HepG2 (cell line): ENCODE measurements around the gene ACADSB. TPM values are rescaled to one million over a fixed set of nuclear protein-coding genes. Genes with fewer than 3 reads are reported as not detected.
A peak's percentile ranks its signal among the peaks of the same experiment; 100 is the strongest.

Experiments used
- CBX5 ChIP-seq: sonication (generic); formaldehyde crosslinking; IDR thresholded peaks from 2 replicates; pipeline ENCODE4 v1.4.0; 2020; ENCODE audit warnings: missing genetic modification reagents, borderline replicate concordance
- FLYWCH1 ChIP-seq: sonication (generic); formaldehyde crosslinking; IDR thresholded peaks from 2 replicates; pipeline ENCODE4 v1.8.1; 2023; ENCODE audit warnings: mild to moderate bottlenecking, missing genetic modification reagents
- FOSL1 ChIP-seq: sonication (generic); formaldehyde crosslinking; IDR thresholded peaks from 2 replicates; pipeline ENCODE4 v1.9.0; 2021; ENCODE audit warnings: missing genetic modification reagents, borderline replicate concordance
- HMG20A ChIP-seq: IDR thresholded peaks from 2 replicates; pipeline ENCODE4 v1.6.1; 2016; ENCODE audit warnings: borderline replicate concordance
- JDP2 ChIP-seq: sonication (generic); formaldehyde crosslinking; IDR thresholded peaks from 2 replicates; pipeline ENCODE4 v1.8.1; 2022; ENCODE audit warnings: missing genetic modification reagents, borderline replicate concordance
- NFE2 ChIP-seq: sonication (generic); formaldehyde crosslinking; IDR thresholded peaks from 2 replicates; pipeline ENCODE4 v1.4.0; 2020; ENCODE audit warnings: missing genetic modification reagents
- NR2F6 ChIP-seq, 2 experiments: IDR thresholded peaks; 2 replicates each; pipeline ENCODE4 v1.6.1; 2016; ENCODE audit warnings: antibody characterized with exemption in 1 of 2, mild to moderate bottlenecking in 1 of 2
- NRL ChIP-seq: sonication (generic); formaldehyde crosslinking; IDR thresholded peaks from 2 replicates; pipeline ENCODE4 v1.5.0; 2020; ENCODE audit warnings: missing genetic modification reagents, mild to moderate bottlenecking, moderate library complexity, borderline replicate concordance
- RAD51 ChIP-seq: fragments of 450-650 bp; IDR thresholded peaks from 2 replicates; pipeline ENCODE4 v1.6.1; 2016; ENCODE audit warnings: borderline replicate concordance
- RARG ChIP-seq: sonication (generic); formaldehyde crosslinking; IDR thresholded peaks from 2 replicates; pipeline ENCODE4 v1.4.0; 2020; ENCODE audit warnings: low read depth, mild to moderate bottlenecking, missing genetic modification reagents
- RFX5 ChIP-seq: IDR thresholded peaks from 2 replicates; pipeline ENCODE4 v1.6.1; 2011; ENCODE audit warnings: low read depth, low read length, improper control_type of control experiment
- TBP ChIP-seq: sonication (generic); formaldehyde crosslinking; IDR thresholded peaks from 2 replicates; pipeline ENCODE4 v1.5.0; 2020; ENCODE audit warnings: missing genetic modification reagents
- TFE3 ChIP-seq: IDR thresholded peaks from 2 replicates; pipeline ENCODE4 v1.6.1; 2016
- THAP8 ChIP-seq: sonication (generic); formaldehyde crosslinking; IDR thresholded peaks from 2 replicates; pipeline ENCODE4 v1.5.1; 2020; ENCODE audit warnings: missing genetic modification reagents, mild to moderate bottlenecking, borderline replicate concordance
- ZNF367 ChIP-seq: sonication (generic); formaldehyde crosslinking; IDR thresholded peaks from 2 replicates; pipeline ENCODE4 v1.4.0; 2020; ENCODE audit warnings: missing genetic modification reagents, borderline replicate concordance
- ZNF414 ChIP-seq: sonication (generic); formaldehyde crosslinking; IDR thresholded peaks from 2 replicates; pipeline ENCODE4 v1.5.0; 2020; ENCODE audit warnings: missing genetic modification reagents
- ZNF564 ChIP-seq: sonication (generic); formaldehyde crosslinking; IDR thresholded peaks from 2 replicates; pipeline ENCODE4 v1.8.1; 2023; ENCODE audit warnings: mild to moderate bottlenecking, missing genetic modification reagents
- polyA plus RNA-seq, 8 experiments: library from polyadenylated mRNA; depleted of rRNA in 3 of 8; stranded (reverse) in 7 of 8; unstranded in 1 of 8; fragments of >200 nt; fragmentation: Illumina TruSeq in 4 of 8; extraction: Trizol in 4 of 8; gene quantifications; 2 replicates each; pipeline versions ENCODE4 v1.2.1 to v1.2.3, GENCODE V29; 2011 to 2016; ENCODE audit warnings: low read depth in 4 of 8, missing spikeins in 1 of 8, mixed read lengths in 1 of 8; ENCODE audit not compliant: insufficient read depth in 1 of 8
- total RNA-seq, 5 experiments: library from RNA; depleted of rRNA; stranded (reverse); fragments of >200 nt; fragmentation: Illumina TruSeq; extraction: Trizol; gene quantifications; 2 replicates each; pipeline ENCODE4 v1.2.3, GENCODE V29; 2016; ENCODE audit warnings: low read depth in 1 of 5
- TF ChIP-seq, protein P1 (sequence below): sonication (generic); formaldehyde crosslinking; IDR thresholded peaks from 2 replicates; pipeline ENCODE4 v1.4.0; 2020; ENCODE audit warnings: mild to moderate bottlenecking, missing genetic modification reagents

ACADSB gene
- total and polyA plus RNA-seq, 2 of the 13 experiments (the other 11 are each of a cell fraction or from before 2014, with no cell fraction given): 80.0 to 87.6 TPM

DNA sequence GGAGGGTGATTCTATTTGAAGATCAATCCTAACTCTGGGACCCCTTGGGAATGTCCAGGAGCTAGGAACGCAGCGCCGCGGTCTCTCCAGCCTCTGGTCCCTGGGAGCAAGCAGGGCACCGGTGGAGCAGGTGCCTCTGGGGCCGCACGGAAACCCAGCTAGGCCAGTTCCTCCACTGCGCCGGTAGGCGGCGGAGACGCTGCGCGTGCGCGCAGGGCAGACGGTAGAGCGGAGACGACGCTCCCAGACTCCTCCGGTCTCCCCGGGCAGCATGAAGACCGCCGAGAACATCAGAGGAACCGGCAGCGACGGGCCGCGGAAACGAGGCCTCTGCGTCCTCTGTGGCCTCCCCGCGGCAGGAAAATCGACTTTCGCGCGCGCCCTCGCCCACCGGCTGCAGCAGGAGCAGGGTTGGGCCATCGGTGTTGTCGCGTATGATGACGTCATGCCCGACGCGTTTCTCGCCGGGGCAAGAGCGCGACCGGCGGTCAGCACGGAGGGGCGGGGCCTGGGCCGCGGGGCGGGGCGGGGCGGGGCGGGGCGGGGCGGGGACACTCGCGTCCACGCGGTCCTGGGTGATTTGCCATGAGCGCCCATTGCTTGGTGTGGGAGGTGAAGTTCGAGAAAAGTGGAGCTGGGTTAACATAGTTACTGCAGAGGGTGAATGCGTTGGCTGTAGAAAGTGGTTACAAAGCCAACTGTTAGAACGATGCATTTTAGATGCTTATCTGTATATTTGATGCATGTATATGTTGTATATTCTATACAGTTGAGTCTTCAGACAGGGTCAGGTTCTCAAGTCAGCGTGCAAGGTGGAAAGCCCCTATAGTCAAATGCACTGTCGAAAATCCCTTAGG, 28.4 kb upstream of the ACADSB start, which contains the start of gene PSTK (continued):
- TF ChIP-seq TFE3 (CRISPR knock-in tag) (0 out of 2 replicates have a peak, but pooled peaks have one; percentile 6), ZNF414 (CRISPR knock-in tag) (0 out of 2 replicates have a peak, but pooled peaks have one; percentile 11), JDP2 (CRISPR knock-in tag) (no peak), FLYWCH1 (CRISPR knock-in tag) (no peak), ZNF564 (CRISPR knock-in tag) (peak; percentile 64; the same call in 1 of the 2 replicates), ZNF367 (CRISPR knock-in tag) (no peak), NR2F6 (IDR thresholded peaks at IDR 0.05) (no peak), NR2F6 (CRISPR knock-in tag; IDR thresholded peaks at IDR 0.05) (0 out of 2 replicates have a peak, but pooled peaks have one; percentile 39), NFE2 (CRISPR knock-in tag) (no peak), THAP8 (CRISPR knock-in tag) (no peak), RFX5 (no peak), NRL (peak; percentile 88), TBP (CRISPR knock-in tag) (no peak), CBX5 (CRISPR knock-in tag) (peak; percentile 30; the same call in 1 of the 2 replicates), RAD51 (no peak), RARG (CRISPR knock-in tag) (no peak), FOSL1 (CRISPR knock-in tag) (no peak), HMG20A (no peak; the same call in 1 of the 2 replicates)
- TF ChIP-seq, protein P1, sequence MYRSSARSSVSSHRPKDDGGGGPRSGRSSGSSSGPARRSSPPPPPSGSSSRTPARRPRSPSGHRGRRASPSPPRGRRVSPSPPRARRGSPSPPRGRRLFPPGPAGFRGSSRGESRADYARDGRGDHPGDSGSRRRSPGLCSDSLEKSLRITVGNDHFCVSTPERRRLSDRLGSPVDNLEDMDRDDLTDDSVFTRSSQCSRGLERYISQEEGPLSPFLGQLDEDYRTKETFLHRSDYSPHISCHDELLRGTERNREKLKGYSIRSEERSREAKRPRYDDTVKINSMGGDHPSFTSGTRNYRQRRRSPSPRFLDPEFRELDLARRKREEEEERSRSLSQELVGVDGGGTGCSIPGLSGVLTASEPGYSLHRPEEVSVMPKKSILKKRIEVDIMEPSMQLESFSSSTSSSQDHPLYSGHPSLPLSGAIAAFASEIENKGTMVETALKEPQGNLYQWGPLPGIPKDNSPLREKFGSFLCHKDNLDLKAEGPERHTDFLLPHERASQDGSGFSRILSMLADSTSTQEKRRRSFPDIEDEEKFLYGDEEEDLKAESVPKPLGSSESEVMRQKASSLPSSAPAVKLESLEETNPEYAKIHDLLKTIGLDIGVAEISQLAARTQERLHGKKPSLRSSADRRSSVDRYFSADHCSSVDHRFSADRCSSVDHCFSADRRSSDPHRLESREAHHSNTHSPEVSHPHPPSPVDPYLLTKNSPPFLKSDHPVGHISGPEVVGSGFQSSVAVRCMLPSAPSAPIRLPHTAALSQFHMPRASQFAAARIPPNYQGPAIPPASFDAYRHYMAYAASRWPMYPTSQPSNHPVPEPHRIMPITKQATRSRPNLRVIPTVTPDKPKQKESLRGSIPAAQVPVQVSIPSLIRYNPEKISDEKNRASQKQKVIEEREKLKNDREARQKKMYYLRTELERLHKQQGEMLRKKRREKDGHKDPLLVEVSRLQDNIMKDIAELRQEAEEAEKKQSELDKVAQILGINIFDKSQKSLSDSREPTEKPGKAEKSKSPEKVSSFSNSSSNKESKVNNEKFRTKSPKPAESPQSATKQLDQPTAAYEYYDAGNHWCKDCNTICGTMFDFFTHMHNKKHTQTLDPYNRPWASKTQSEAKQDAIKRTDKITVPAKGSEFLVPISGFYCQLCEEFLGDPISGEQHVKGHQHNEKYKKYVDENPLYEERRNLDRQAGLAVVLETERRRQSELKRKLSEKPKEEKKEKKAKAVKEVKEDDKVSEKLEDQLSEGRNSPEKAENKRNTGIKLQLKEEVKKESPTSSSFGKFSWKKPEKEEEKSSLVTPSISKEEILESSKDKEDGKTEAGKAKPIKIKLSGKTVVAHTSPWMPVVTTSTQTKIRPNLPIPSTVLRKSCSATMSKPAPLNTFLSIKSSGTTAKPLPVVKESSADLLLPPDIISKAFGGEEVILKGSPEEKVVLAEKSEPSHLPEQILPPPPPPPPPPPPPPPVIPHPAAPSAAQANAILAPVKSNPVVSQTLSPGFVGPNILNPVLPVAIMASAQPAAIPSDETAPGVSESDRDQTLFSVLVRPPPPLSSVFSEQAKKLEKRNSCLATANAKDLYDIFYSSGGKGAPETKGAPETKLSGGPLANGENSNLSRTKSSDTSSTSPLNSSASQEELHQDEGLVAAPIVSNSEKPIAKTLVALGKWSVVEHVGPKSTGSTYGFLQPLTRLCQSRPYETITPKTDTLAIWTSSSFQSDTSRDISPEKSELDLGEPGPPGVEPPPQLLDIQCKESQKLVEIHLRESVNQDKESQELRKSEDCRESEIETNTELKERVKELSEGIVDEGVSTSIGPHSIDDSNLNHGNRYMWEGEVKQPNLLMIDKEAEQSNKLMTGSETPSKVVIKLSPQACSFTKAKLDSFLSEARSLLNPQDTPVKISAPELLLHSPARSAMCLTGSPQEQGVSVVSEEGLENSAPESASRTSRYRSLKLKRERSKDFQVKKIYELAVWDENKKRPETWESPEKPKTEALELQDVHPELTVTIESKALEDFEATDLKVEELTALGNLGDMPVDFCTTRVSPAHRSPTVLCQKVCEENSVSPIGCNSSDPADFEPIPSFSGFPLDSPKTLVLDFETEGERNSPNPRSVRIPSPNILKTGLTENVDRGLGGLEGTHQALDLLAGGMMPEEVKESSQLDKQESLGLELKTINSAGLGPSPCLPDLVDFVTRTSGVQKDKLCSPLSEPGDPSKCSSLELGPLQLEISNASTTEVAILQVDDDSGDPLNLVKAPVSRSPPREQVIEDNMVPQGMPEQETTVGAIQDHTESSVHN (CRISPR knock-in tag): peak; percentile 75; the same call in 1 of the 2 replicates
